GM12865 (cell line): ENCODE data around the gene FCGR3B.
"Not testable (repeated sequence)": the region's sequence is repeated elsewhere in the genome, so short reads cannot be mapped to it uniquely, and the experiment has no call there.

Experiments
- DNase-seq: peaks from one replicate; pipeline ENCODE4 v3.0.0; 2010; ENCODE audit warnings: low read depth
- H3K4me3 ChIP-seq: 2 replicates; pipeline ENCODE4 v1.5.1; 2011; ENCODE audit warnings: mild to moderate bottlenecking, low read depth, low read length, control low read depth

The FCGR3B gene

DNA sequence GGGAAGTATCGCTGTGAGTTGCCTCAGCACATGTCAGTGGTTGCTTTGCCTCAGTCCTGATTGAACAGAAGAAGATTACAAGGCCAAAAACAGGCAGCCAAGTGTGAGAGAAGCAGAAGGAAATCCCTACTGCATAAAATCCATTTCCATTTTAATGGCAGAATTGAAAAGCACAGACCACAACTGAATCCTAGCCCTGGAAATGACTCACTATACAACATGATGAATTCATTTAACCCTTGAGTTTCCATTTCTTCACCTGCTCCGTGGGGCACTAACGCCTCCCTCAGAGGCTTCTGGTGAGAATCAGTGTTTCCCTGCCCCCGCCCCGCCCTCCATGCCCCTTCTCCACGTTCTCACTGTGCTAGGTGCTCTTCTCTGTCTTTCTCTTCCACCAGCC lies 41.1 kb downstream of the FCGR3B start:
- not testable (repeated sequence) for DNase-seq, H3K4me3 ChIP-seq

DNA sequence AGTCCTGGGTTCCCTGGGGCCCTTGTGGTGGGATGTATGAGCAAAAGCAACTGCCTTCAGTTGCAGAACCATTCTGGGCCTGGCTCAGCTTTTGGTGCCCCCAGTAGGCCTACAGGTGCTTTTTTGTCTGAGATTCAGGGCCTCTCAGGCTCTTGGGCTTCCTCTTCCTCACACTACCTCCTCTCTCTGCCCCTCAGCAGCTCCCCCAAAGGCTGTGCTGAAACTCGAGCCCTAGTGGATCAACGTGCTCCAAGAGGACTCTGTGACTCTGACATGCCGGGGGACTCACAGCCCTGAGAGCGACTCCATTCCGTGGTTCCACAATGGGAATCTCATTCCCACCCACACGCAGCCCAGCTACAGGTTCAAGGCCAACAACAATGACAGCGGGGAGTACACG lies 41.6 kb downstream of the FCGR3B start:
- not testable (repeated sequence) for H3K4me3 ChIP-seq, DNase-seq

DNA sequence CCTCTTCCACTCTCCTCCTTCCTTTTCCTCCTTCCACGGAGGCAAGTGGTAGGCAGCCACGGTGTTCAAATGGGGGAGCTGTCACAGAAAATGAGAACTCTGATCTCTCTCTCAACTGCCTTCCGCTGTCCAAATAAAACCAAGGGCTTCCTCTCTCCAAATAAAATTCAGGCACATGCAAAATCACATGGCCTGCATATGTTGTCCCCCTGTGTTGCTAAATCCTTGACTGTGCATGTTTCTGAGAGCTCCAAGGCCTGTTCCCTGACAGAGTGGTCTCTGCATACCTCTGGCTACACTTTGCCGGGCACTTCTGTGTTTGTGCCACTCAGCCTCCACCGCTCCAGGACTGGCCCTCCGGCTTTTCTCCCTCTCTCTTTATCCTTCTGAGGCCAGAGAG lies 42.4 kb downstream of the FCGR3B start:
- DNase-seq, H3K4me3 ChIP-seq: not testable (repeated sequence)

DNA sequence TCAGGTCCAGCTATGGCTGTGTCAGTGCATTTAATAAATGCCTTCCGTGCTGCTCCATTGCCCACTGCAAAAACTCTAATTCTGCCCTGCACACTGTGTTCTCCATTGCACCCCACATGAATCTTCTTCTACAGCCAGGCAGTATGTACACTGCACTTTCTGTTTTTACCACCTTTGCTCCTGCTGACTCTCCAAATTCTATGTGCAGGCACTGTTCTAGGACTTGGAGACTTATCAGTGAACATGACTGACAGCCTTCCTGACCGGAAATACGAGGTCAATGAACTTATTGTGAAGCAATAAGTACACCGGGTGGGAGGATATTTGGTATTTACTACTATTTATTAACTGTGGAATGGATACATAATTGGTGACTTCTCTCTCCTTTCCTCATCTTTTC lies 48.1 kb downstream of the FCGR3B start:
- not testable (repeated sequence) for H3K4me3 ChIP-seq, DNase-seq

DNA sequence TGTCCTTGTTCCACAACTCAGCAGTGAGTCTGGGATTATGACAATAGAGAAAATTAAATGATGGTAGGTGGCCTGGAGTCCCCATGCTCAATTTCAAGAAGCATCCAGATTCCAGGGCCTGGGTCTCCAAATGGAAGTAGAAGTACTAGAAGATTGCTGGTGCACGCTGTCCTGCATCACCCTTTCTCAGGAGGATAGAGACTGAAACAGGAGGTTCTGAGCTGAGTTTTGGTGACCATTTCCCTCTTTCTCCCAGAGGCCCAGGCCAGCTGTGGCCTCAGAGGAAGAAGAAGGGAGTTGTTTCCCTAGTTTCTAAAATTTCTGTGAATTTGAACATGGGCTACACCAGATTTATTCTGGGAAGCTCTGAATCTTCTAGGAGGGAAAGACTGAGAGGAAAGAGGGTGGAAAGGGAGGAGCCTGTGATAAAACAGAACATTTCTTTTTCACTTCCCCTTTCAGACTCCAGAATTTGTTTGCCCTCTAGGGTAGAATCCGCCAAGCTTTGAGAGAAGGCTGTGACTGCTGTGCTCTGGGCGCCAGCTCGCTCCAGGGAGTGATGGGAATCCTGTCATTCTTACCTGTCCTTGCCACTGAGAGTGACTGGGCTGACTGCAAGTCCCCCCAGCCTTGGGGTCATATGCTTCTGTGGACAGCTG lies 50.0 kb downstream of the FCGR3B start:
- not testable (repeated sequence) for DNase-seq, H3K4me3 ChIP-seq

DNA sequence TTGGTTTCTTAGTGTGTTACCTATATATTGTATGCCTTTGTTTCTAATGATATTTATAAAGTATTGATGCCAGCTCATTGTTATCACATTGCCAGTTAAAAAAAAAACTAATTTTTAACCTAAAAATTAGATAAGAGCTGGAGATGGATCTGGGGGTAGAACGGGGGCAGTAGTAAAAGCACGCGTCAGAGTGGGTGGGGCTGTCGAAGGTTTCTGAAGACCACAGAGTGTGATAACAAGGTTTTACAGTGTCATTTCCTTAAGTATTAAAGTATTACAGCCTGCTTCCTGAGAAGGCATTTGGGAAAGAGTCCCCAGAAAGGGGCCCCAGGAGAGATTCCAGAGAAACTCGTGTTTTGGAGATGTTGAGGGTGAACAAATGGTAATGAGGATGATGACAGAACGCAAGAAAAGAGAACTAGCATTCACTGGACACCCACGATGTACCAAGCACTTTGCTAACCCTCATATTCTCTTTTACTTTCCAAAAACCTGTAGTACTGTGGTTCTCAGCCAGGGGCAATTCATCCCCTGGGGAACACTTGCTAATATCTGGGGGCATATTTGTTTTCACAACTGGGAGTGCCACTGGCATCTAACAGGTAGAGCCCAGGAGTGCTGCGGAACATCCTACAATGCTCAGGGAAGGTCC lies 51.0 kb downstream of the FCGR3B start:
- DNase-seq, H3K4me3 ChIP-seq: not testable (repeated sequence)

DNA sequence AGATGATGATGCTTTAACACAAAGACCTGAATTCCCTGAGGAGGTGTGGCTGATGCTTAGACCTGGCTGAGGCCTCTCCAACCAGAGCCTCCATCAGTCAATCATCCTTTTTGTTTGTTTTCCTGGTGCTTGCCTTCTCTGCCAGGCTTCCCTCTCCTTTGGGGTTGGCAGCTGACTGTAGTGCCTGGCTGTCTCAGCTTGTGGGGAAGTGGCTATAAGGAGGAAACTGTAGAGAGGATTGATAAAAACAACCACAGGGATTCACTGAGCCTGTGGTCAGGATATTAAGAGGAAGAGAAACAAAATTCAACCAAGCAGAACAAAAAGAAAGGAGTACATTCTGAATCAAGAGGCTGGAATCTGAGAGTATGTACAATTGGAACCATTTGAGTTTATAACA lies 54.3 kb downstream of the FCGR3B start:
- not testable (repeated sequence) for DNase-seq, H3K4me3 ChIP-seq
